K562 (cell line): ENCODE measurements around the gene MLKL. TPM values are rescaled to one million over a fixed set of nuclear protein-coding genes. Genes with fewer than 3 reads are reported as not detected.
A peak's percentile ranks its signal among the peaks of the same experiment; 100 is the strongest.

Experiments
- ATAC-seq: fragments of 200-7000 bp; cut with Tn5 transposase; 3 replicates; pipeline ENCODE4 v1.9.1; 2020; ENCODE audit warnings: moderate library complexity
- BruUV-seq: library from RNA; stranded (reverse); fragments of 400-500 nt; replicated peaks from 2 replicates; lab custom pipeline; 2021; lab: Mats Ljungman, UMichigan
- CTCF ChIA-PET: fragments of 300-600 bp; formaldehyde crosslinking; extraction: SDS; loops from one replicate; lab custom pipeline; 2021; ENCODE audit warnings: low intra/inter-chr PET ratio; lab: Yijun Ruan, JAX
- POLR2A ChIA-PET: fragments of 300-600, 350-650 bp; sonication (Branson Sonifier 250); formaldehyde crosslinking; extraction: SDS; loops from one replicate; lab custom pipeline; 2021; ENCODE audit warnings: antibody characterized with exemption, inconsistent platforms; lab: Yijun Ruan, JAX
- DNase-seq, 4 experiments: peaks; one replicate each; pipeline versions ENCODE4 v3.0.0 to v3.0.0-alpha.2; 2011 to 2018; ENCODE audit warnings: low spot score in 3 of 4, mixed read lengths in 3 of 4; ENCODE audit errors: extremely low read depth in 1 of 4
- FAIRE-seq: peaks from 2 replicates; lab custom pipeline; 2011; peaks lifted over from hg19 to GRCh38; lab: Jason Lieb, UNC
- H2AFZ ChIP-seq: 2 replicates; pipeline ENCODE4 v1.6.0; 2011; ENCODE audit warnings: low read depth, low read length, control low read depth, inconsistent platforms
- H3K27ac ChIP-seq: fragments of 200-600 bp; 3 replicates; pipeline ENCODE4 v1.8.0; 2011; ENCODE audit warnings: low read depth, mild to moderate bottlenecking, control low read depth, inconsistent platforms, low read length, moderate library complexity, mixed read lengths; ENCODE audit errors: extremely low read depth
- H3K27me3 ChIP-seq, 2 experiments: fragments of 300-600 bp in 1 of 2; 2 replicates in 1 of 2; 3 replicates in 1 of 2; pipeline versions ENCODE4 v1.6.0 to v1.8.0; 2011; ENCODE audit warnings: inconsistent platforms in 2 of 2, low read length in 2 of 2, mild to moderate bottlenecking in 1 of 2, mixed read lengths in 1 of 2, moderate library complexity in 1 of 2; ENCODE audit not compliant: control insufficient read depth in 2 of 2, insufficient read depth in 2 of 2
- H3K36me3 ChIP-seq: fragments of 300-600 bp; 3 replicates; pipeline ENCODE4 v1.8.0; 2011; ENCODE audit warnings: mild to moderate bottlenecking, low read length, inconsistent platforms; ENCODE audit not compliant: control insufficient read depth, insufficient read depth
- H3K4me1 ChIP-seq, 2 experiments: fragments of 200-600 bp in 1 of 2; replicated peaks in 1 of 2; 2 replicates in 1 of 2; 3 replicates in 1 of 2; pipeline versions ENCODE4 v1.5.1 to v1.8.0; 2011; ENCODE audit warnings: inconsistent platforms in 2 of 2, low read length in 2 of 2, mild to moderate bottlenecking in 1 of 2, mixed read lengths in 1 of 2, moderate library complexity in 1 of 2; ENCODE audit not compliant: control insufficient read depth in 2 of 2, insufficient read depth in 2 of 2
- H3K4me2 ChIP-seq: 2 replicates; pipeline ENCODE4 v1.6.1; 2011; ENCODE audit warnings: low read length, control low read depth, inconsistent platforms, mixed read lengths; ENCODE audit not compliant: insufficient read depth
- H3K4me3 ChIP-seq: fragments of 200-600 bp; sonication (generic), shearing (Covaris generic); 2 replicates; pipeline ENCODE4 v1.5.1; 2016; ENCODE audit warnings: control low read depth, inconsistent platforms
- H3K79me2 ChIP-seq: fragments of 200-600 bp; 3 replicates; pipeline ENCODE4 v1.8.0; 2011; ENCODE audit warnings: low read length, inconsistent platforms; ENCODE audit not compliant: control insufficient read depth, insufficient read depth
- H3K9ac ChIP-seq, 2 experiments: 2 replicates each; pipeline versions ENCODE4 v1.6.0 to v1.6.1; 2011; ENCODE audit warnings: low read depth in 2 of 2, low read length in 2 of 2, control low read depth in 1 of 2, inconsistent platforms in 1 of 2, mild to moderate bottlenecking in 1 of 2, mixed read lengths in 1 of 2; ENCODE audit not compliant: insufficient read depth in 1 of 2
- H3K9me1 ChIP-seq: one replicate; pipeline ENCODE4 v1.6.0; 2011; ENCODE audit warnings: inconsistent platforms, mild to moderate bottlenecking, low read length, moderate library complexity; ENCODE audit not compliant: control insufficient read depth, insufficient read depth
- H3K9me3 ChIP-seq: replicated peaks from 2 replicates; pipeline ENCODE4 v1.5.1; 2011; ENCODE audit warnings: low read depth, low read length, inconsistent platforms; ENCODE audit not compliant: control insufficient read depth, insufficient read depth
- H4K20me1 ChIP-seq: replicated peaks from 2 replicates; pipeline ENCODE4 v1.6.1; 2011; ENCODE audit warnings: low read length, inconsistent platforms, mixed read lengths; ENCODE audit not compliant: control insufficient read depth, insufficient read depth
- BACH1 ChIP-seq: fragments of 200-800 bp; sonication (Bioruptor generic); IDR thresholded peaks from 2 replicates; pipeline ENCODE4 v1.6.1; 2016; ENCODE audit warnings: missing genetic modification characterization, missing compliant biosample characterization
- ELF4 ChIP-seq: fragments of 450-650 bp; formaldehyde crosslinking; IDR thresholded peaks from 2 replicates; pipeline ENCODE4 v1.4.0; 2022; ENCODE audit warnings: missing genetic modification characterization
- HOXB6 ChIP-seq: fragments of 250-450 bp; sonication (Bioruptor Pico); IDR thresholded peaks from 2 replicates; pipeline ENCODE4 v1.5.1; 2022; ENCODE audit warnings: mild to moderate bottlenecking, borderline replicate concordance
- MCM7 ChIP-seq, 2 experiments: fragments of 450-650 bp; IDR thresholded peaks; 2 replicates each; pipeline ENCODE4 v1.6.1; 2016 to 2018
- NFIC ChIP-seq: fragments of 450-650 bp; IDR thresholded peaks from 2 replicates; pipeline ENCODE4 v1.6.1; 2017; ENCODE audit warnings: mild to moderate bottlenecking, inconsistent platforms
- NR4A1 ChIP-seq, 2 experiments: fragments of 250-450 bp in 1 of 2; fragments of 450-650 bp in 1 of 2; sonication (Bioruptor Pico) in 1 of 2; IDR thresholded peaks; 2 replicates each; pipeline versions ENCODE4 v1.4.0 to v1.6.1; 2016 to 2020; ENCODE audit warnings: mild to moderate bottlenecking in 2 of 2, missing compliant biosample characterization in 1 of 2, missing genetic modification characterization in 1 of 2, moderate library complexity in 1 of 2
- TCF3 ChIP-seq: sonication (generic); formaldehyde crosslinking; IDR thresholded peaks from 2 replicates; pipeline ENCODE4 v1.4.0; 2020; ENCODE audit warnings: mild to moderate bottlenecking, missing genetic modification reagents
- TFAM ChIP-seq: fragments of 250-450 bp; sonication (Bioruptor Pico); conservative IDR thresholded peaks from 2 replicates; pipeline ENCODE4 v1.5.0; 2021; ENCODE audit warnings: mild to moderate bottlenecking, moderate library complexity
- TRIM28 ChIP-seq: fragments of 450-650 bp; IDR thresholded peaks from 2 replicates; pipeline ENCODE4 v1.6.1; 2017
- ZBTB2 ChIP-seq: fragments of 450-650 bp; IDR thresholded peaks from 2 replicates; pipeline ENCODE4 v1.6.1; 2016; ENCODE audit warnings: antibody characterized with exemption
- ZFX ChIP-seq: sonication (generic); formaldehyde crosslinking; IDR thresholded peaks from 2 replicates; pipeline ENCODE4 v1.8.0; 2022; ENCODE audit warnings: mild to moderate bottlenecking, missing genetic modification reagents, moderate library complexity
- ZNF143 ChIP-seq: sonication (generic); formaldehyde crosslinking; IDR thresholded peaks from 2 replicates; pipeline ENCODE4 v1.9.0; 2022; ENCODE audit warnings: mild to moderate bottlenecking, missing genetic modification reagents
- WGBS: fragments of 100-300 bp; shearing (Covaris generic); methylation state at CpG from one replicate; pipeline ENCODE4 v1.1.6; 2016; ENCODE audit warnings: low coverage, mixed read lengths; ENCODE audit not compliant: insufficient coverage; ENCODE audit errors: missing lambda C conversion rate; 5-methylcytosine and 5-hydroxymethylcytosine counted together
- in situ Hi-C: fragments of 300-500 bp; cut with MboI; formaldehyde crosslinking; loops from 4 replicates; pipeline ENCODE4 v1.15.0; 2018; ENCODE audit warnings: inconsistent platforms, mixed read lengths
- intact Hi-C: fragments of 100-400 bp; cut with micrococcal nuclease; formaldehyde crosslinking; loops from 2 replicates; pipeline ENCODE4 v1.14.2; 2022
- polyA plus RNA-seq, 8 experiments: library from polyadenylated mRNA; depleted of rRNA in 4 of 8; stranded (reverse) in 5 of 8; unstranded in 3 of 8; fragments of >200 nt; fragmentation: Nextera tagmentation in 2 of 8; fragmentation: Illumina TruSeq in 1 of 8; extraction: Ambion mirVana in 2 of 8; extraction: Trizol in 1 of 8; gene quantifications; 2 replicates each; pipeline versions ENCODE4 v1.2.1 to v1.2.3, GENCODE V29; 2011 to 2014; ENCODE audit warnings: inconsistent platforms in 1 of 8, missing spikeins in 1 of 8
- total RNA-seq, 7 experiments: library from RNA; depleted of rRNA in 6 of 7; stranded (reverse); fragments of >200 nt in 6 of 7; fragmentation: Illumina TruSeq in 2 of 7; extraction: Trizol in 2 of 7; gene quantifications; 2 replicates each; pipeline versions ENCODE4 v1.2.1 to v1.2.3, GENCODE V29; 2011 to 2021; ENCODE audit warnings: low replicate concordance in 1 of 7

The MLKL gene
- total and polyA plus RNA-seq, 9 of the 15 experiments (the other 6 are each of a cell fraction or from before 2014, with no cell fraction given), result 1.6 to 6.1 (median 4.8) TPM

GRCh38 chr16:74652249-74652648 is 48.4 kb downstream of the MLKL start:
- ChIA-PET POLR2A (interaction anchor here (0.8 to 2.3 kb wide), 7 partner anchors 10 to 149 kb away, joined by 3 to 16 read pairs (median 5); partner anchors contain the start of genes GLG1 and RFWD3), CTCF (no interaction called here)
- no peak overlapping the region for H3K27ac ChIP-seq
- no peak overlapping the region for H3K4me2 ChIP-seq
- no peak overlapping the region for H3K4me3 ChIP-seq
- H2AFZ ChIP-seq, result no peak overlapping the region
- peak; percentile 8; the same call in 1 of the 2 replicates for TF ChIP-seq NFIC
- no peak for TF ChIP-seq ZNF143 (CRISPR knock-in tag)
- no peak for FAIRE-seq
- H3K27me3 ChIP-seq, result no peaks in the 10 kb centered on the region
- peaks cover 20% of the 10 kb centered on the region for H4K20me1 ChIP-seq
- DNase-seq, result no peak
- no peak overlapping the region for H3K9ac ChIP-seq
- no peak for ATAC-seq
- H3K79me2 ChIP-seq, result peaks cover 81% of the 10 kb centered on the region
- in situ Hi-C loops, result no loop called here
- no peaks in the 10 kb centered on the region; a peak in 2 of 5 replicates for H3K4me1 ChIP-seq
- WGBS, result 25% methylated on average over 1 of the region's 1 CpG
- no peaks in the 10 kb centered on the region for H3K9me3 ChIP-seq
- H3K36me3 ChIP-seq, result peaks cover 93% of the 10 kb centered on the region
- no peaks in the 10 kb centered on the region for H3K9me1 ChIP-seq
- no TSS peak for BruUV-seq
- intact Hi-C loops, result no loop called here

GRCh38 chr16:74651841-74652240 is 48.8 kb downstream of the MLKL start:
- Histone ChIP-seq H3K79me2 (peaks cover 77% of the 10 kb centered on the region), H2AFZ (no peak overlapping the region), H3K4me1 (no peaks in the 10 kb centered on the region; a peak in 2 of 5 replicates), H3K9ac (no peak overlapping the region), H3K9me3 (no peaks in the 10 kb centered on the region), H3K27me3 (no peaks in the 10 kb centered on the region), H3K9me1 (no peaks in the 10 kb centered on the region), H3K36me3 (peaks cover 93% of the 10 kb centered on the region), H3K27ac (no peak overlapping the region), H3K4me2 (no peak overlapping the region), H4K20me1 (peaks cover 16% of the 10 kb centered on the region), H3K4me3 (no peak overlapping the region)
- WGBS, result 77% methylated on average over 2 of the region's 2 CpGs
- FAIRE-seq, result no peak
- in situ Hi-C loops, result no loop called here
- BruUV-seq, result no TSS peak
- no peak for DNase-seq
- intact Hi-C loops, result no loop called here
- POLR2A ChIA-PET, result interaction anchor here (0.6 to 2.3 kb wide), 7 partner anchors 10 to 210 kb away, joined by 3 to 16 read pairs (median 5); partner anchors contain the start of genes GLG1 and RFWD3
- CTCF ChIA-PET, result interaction anchor here (0.7 kb wide), 1 partner anchor 349 kb away, joined by 3 read pairs; no protein-coding TSS in a partner anchor
- ATAC-seq, result no peak
- TF ChIP-seq ZBTB2 (no peak), HOXB6 (no peak), NR4A1 (CRISPR knock-in tag; IDR thresholded peaks at IDR 0.05) (no peak), NR4A1 (tag; IDR thresholded peaks at IDR 0.05) (no peak), TRIM28 (no peak), ZFX (no peak), TFAM (CRISPR knock-in tag) (no peak), ELF4 (CRISPR knock-in tag) (no peak), BACH1 (no peak), TCF3 (CRISPR knock-in tag) (no peak), MCM7 (IDR thresholded peaks at IDR 0.05) (no peak)
